GM23338 (cell line): Measurements from ENCODE around the gene NME3. TPM values are rescaled to one million over a fixed set of nuclear protein-coding genes. Genes with fewer than 3 reads are reported as not detected.

Experiments used
- ATAC-seq: fragments of 200-7000 bp; cut with Tn5 transposase; 3 replicates; pipeline ENCODE4 v1.9.1; 2020
- DNase-seq: peaks from one replicate; pipeline ENCODE4 v3.0.0-alpha.2; 2015; ENCODE audit warnings: low spot score
- H2AFZ ChIP-seq: fragments of 200-600 bp; sonication (generic); 2 replicates; pipeline ENCODE4 v1.8.0; 2016; ENCODE audit warnings: antibody characterized with exemption, mild to moderate bottlenecking, moderate library complexity
- H3F3A ChIP-seq: fragments of 200-600 bp; sonication (generic); replicated peaks from 2 replicates; pipeline ENCODE4 v1.8.0; 2017; ENCODE audit warnings: antibody characterized with exemption, mixed run types, low read depth
- H3K27ac ChIP-seq: fragments of 200-600 bp; sonication (generic); 2 replicates; pipeline ENCODE4 v1.6.1; 2016; ENCODE audit warnings: low read depth
- H3K27me3 ChIP-seq: fragments of 200-600 bp; sonication (generic); 2 replicates; pipeline ENCODE4 v1.8.0; 2016; ENCODE audit warnings: mild to moderate bottlenecking, mixed run types, moderate library complexity; ENCODE audit not compliant: insufficient read depth
- H3K36me3 ChIP-seq: fragments of 200-600 bp; sonication (generic); 2 replicates; pipeline ENCODE4 v1.8.0; 2016; ENCODE audit warnings: mild to moderate bottlenecking; ENCODE audit not compliant: insufficient read depth
- H3K4me1 ChIP-seq: fragments of 200-600 bp; sonication (generic); 2 replicates; pipeline ENCODE4 v1.8.0; 2016; ENCODE audit warnings: mild to moderate bottlenecking, moderate library complexity; ENCODE audit not compliant: insufficient read depth
- H3K4me2 ChIP-seq: fragments of 200-600 bp; sonication (generic); 2 replicates; pipeline ENCODE4 v1.7.1; 2017; ENCODE audit warnings: mixed run types
- H3K4me3 ChIP-seq: fragments of 200-600 bp; sonication (generic); 2 replicates; pipeline ENCODE4 v1.6.1; 2016; ENCODE audit warnings: mixed run types
- H3K79me2 ChIP-seq: fragments of 200-600 bp; sonication (generic); replicated peaks from 2 replicates; pipeline ENCODE4 v1.8.0; 2017; ENCODE audit warnings: mild to moderate bottlenecking; ENCODE audit not compliant: insufficient read depth
- H3K9me2 ChIP-seq: fragments of 200-600 bp; sonication (generic); 2 replicates; pipeline ENCODE4 v1.8.0; 2017; ENCODE audit not compliant: insufficient read depth
- H4K20me1 ChIP-seq: fragments of 200-600 bp; sonication (generic); replicated peaks from 2 replicates; pipeline ENCODE4 v1.8.0; 2017; ENCODE audit warnings: mild to moderate bottlenecking; ENCODE audit not compliant: insufficient read depth
- H3K27ac Mint-ChIP-seq: 2 replicates; pipeline ENCODE4 v1.8.0; 2020; ENCODE audit warnings: inconsistent platforms, mild to moderate bottlenecking, moderate library complexity, mixed read lengths
- H3K27me3 Mint-ChIP-seq: 3 replicates; pipeline ENCODE4 v1.8.0; 2022; ENCODE audit warnings: low read depth, mild to moderate bottlenecking, moderate library complexity, mixed read lengths, inconsistent platforms; ENCODE audit not compliant: insufficient read depth, poor library complexity
- H3K36me3 Mint-ChIP-seq: 3 replicates; pipeline ENCODE4 v1.8.0; 2021; ENCODE audit warnings: low read depth, mild to moderate bottlenecking, inconsistent platforms, moderate library complexity, mixed read lengths
- H3K4me1 Mint-ChIP-seq: 3 replicates; pipeline ENCODE4 v1.8.0; 2020; ENCODE audit warnings: mild to moderate bottlenecking, inconsistent platforms, mixed read lengths
- H3K4me3 Mint-ChIP-seq: 3 replicates; pipeline ENCODE4 v1.8.0; 2021; ENCODE audit warnings: moderate library complexity, mild to moderate bottlenecking, inconsistent platforms, mixed read lengths
- H3K9me3 Mint-ChIP-seq: 3 replicates; pipeline ENCODE4 v1.8.0; 2020; ENCODE audit warnings: moderate library complexity, mild to moderate bottlenecking, inconsistent platforms, mixed read lengths
- CREB1 ChIP-seq: fragments of 250-450 bp; sonication (Bioruptor Pico); IDR thresholded peaks from 2 replicates; pipeline ENCODE4 v1.5.0; 2020; ENCODE audit warnings: low read depth, mild to moderate bottlenecking, moderate library complexity
- EZH2 ChIP-seq: fragments of 200-600 bp; sonication (generic); IDR thresholded peaks from one replicate; pipeline ENCODE4 v1.8.0; 2017; ENCODE audit warnings: antibody characterized with exemption, mild to moderate bottlenecking, low read depth; ENCODE audit not compliant: unreplicated experiment
- EZH2phosphoT487 ChIP-seq: fragments of 200-600 bp; sonication (generic); IDR thresholded peaks from one replicate; pipeline ENCODE4 v1.8.1; 2018; ENCODE audit warnings: antibody characterized with exemption; ENCODE audit not compliant: unreplicated experiment
- JUNB ChIP-seq: IDR thresholded peaks from one replicate; pipeline ENCODE4 v1.6.1; 2016; ENCODE audit warnings: antibody characterized with exemption; ENCODE audit not compliant: unreplicated experiment
- NANOG ChIP-seq: IDR thresholded peaks from 2 replicates; pipeline ENCODE4 v1.6.1; 2016; ENCODE audit warnings: antibody characterized with exemption, borderline replicate concordance
- POLR2AphosphoS5 ChIP-seq: IDR thresholded peaks from 2 replicates; pipeline ENCODE4 v1.6.1; 2016; ENCODE audit warnings: antibody characterized with exemption, low read depth
- STAT1 ChIP-seq: IDR thresholded peaks from one replicate; pipeline ENCODE4 v1.6.1; 2016; ENCODE audit warnings: antibody characterized with exemption; ENCODE audit not compliant: unreplicated experiment
- ZNF114 ChIP-seq: fragments of 250-450 bp; sonication (Bioruptor Pico); IDR thresholded peaks from 2 replicates; pipeline ENCODE4 v1.5.0; 2020; ENCODE audit warnings: mild to moderate bottlenecking, moderate library complexity
- ZNF331 ChIP-seq: fragments of 250-450 bp; sonication (Bioruptor Pico); IDR thresholded peaks from 2 replicates; pipeline ENCODE4 v1.5.0; 2020; ENCODE audit warnings: low read depth, mild to moderate bottlenecking, moderate library complexity
- polyA plus RNA-seq: library from polyadenylated mRNA; unstranded; fragments of >200 nt; fragmentation: Nextera tagmentation; extraction: Ambion mirVana; gene quantifications from 2 replicates; pipeline ENCODE4 v1.2.1, GENCODE V29; 2016
- total RNA-seq: library from RNA; depleted of rRNA; stranded (reverse); fragments of >200 nt; shearing (Covaris generic); gene quantifications from 2 replicates; pipeline ENCODE4 v1.2.3, GENCODE V29; 2014
- TF ChIP-seq, protein P1 (sequence below): fragments of 250-450 bp; sonication (Bioruptor Pico); IDR thresholded peaks from 2 replicates; pipeline ENCODE4 v1.5.0; 2020; ENCODE audit warnings: mild to moderate bottlenecking, moderate library complexity
- TF ChIP-seq, protein P2 (sequence below): IDR thresholded peaks from one replicate; pipeline ENCODE4 v1.6.1; 2018; ENCODE audit warnings: antibody characterized with exemption; ENCODE audit not compliant: unreplicated experiment
- TF ChIP-seq, protein P3 (sequence below): IDR thresholded peaks from 2 replicates; pipeline ENCODE4 v1.6.1; 2016; ENCODE audit warnings: antibody characterized with exemption

The NME3 gene
- total and polyA plus RNA-seq, 2 experiments from 2014 or later = 95.3 to 130 TPM

DNA sequence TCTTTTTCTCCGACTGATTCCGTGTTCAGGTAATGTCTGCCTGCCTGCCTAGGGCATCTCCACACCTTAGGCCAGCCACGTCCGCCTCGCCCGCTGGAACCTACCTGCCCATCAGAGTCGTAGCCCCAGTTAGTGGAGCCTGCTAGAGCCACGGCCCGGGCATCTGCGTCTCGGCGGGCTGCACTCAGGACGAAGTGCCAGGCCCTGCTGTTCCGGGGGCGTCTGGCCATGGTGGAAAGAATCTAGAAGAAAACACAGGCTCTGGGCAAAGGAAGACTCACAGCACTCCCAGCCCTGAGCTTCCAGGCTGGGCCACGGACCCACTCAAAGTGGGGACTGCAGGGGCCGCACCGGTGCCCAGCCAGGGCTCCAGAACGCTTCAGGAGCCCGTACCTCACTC, 9.9 kb upstream of the NME3 start:
- Histone ChIP-seq H3K27ac (no peak overlapping the region), H3K27me3 (no peaks in the 10 kb centered on the region)

DNA sequence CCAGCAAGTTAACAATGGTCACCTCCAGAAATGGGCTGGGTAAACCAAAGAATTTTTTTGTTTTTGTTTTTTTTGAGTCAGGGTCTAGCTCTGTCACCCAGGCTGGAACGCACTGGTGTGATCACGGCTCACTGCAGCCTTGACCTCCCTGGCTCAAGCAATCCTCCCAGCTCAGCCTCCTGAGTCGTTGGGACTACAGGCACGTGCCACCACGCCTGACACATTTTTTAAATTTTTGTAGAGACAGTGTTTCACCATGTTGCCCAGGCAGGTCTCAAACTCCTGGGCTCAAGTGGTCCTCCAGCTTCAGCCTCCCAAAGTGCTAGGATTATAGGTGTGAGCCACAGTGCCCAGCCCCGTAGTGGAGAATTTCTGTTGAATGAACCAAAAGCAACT, 9.3 kb upstream of the NME3 start:
- H3K36me3 Mint-ChIP-seq = peaks cover 16% of the 10 kb centered on the region; the same call in 2 of the 3 replicates
- H3K4me3 Mint-ChIP-seq = peak overlapping the region; percentile 86
- H2AFZ ChIP-seq = no peak overlapping the region
- peaks cover 35% of the 10 kb centered on the region for H3K27me3 Mint-ChIP-seq
- H3K27ac Mint-ChIP-seq = no peak overlapping the region
- peaks cover 5% of the 10 kb centered on the region for H3K4me1 Mint-ChIP-seq
- ATAC-seq (no peak), DNase-seq (no peak)
- no peaks in the 10 kb centered on the region for H3K9me2 ChIP-seq
- H3K4me3 ChIP-seq = no peak overlapping the region
- H3K4me2 ChIP-seq = no peak overlapping the region
- peaks cover 7% of the 10 kb centered on the region; the same call in 1 of the 3 replicates for H3K9me3 Mint-ChIP-seq
- H3F3A ChIP-seq = 0 out of 2 replicates have a peak, but pooled peaks cover 3% of the 10 kb centered on the region
- H3K4me1 ChIP-seq = peaks cover 4% of the 10 kb centered on the region; the same call in 1 of the 2 replicates
- H3K27me3 ChIP-seq = no peaks in the 10 kb centered on the region
- H4K20me1 ChIP-seq = peaks cover 26% of the 10 kb centered on the region
- no peaks in the 10 kb centered on the region for H3K36me3 ChIP-seq
- H3K27ac ChIP-seq = no peak overlapping the region
- H3K79me2 ChIP-seq = peaks cover 26% of the 10 kb centered on the region
- TF ChIP-seq EZH2phosphoT487 (no peak), ZNF114 (no peak), ZNF331 (CRISPR knock-in tag) (no peak)
- TF ChIP-seq, protein P1, sequence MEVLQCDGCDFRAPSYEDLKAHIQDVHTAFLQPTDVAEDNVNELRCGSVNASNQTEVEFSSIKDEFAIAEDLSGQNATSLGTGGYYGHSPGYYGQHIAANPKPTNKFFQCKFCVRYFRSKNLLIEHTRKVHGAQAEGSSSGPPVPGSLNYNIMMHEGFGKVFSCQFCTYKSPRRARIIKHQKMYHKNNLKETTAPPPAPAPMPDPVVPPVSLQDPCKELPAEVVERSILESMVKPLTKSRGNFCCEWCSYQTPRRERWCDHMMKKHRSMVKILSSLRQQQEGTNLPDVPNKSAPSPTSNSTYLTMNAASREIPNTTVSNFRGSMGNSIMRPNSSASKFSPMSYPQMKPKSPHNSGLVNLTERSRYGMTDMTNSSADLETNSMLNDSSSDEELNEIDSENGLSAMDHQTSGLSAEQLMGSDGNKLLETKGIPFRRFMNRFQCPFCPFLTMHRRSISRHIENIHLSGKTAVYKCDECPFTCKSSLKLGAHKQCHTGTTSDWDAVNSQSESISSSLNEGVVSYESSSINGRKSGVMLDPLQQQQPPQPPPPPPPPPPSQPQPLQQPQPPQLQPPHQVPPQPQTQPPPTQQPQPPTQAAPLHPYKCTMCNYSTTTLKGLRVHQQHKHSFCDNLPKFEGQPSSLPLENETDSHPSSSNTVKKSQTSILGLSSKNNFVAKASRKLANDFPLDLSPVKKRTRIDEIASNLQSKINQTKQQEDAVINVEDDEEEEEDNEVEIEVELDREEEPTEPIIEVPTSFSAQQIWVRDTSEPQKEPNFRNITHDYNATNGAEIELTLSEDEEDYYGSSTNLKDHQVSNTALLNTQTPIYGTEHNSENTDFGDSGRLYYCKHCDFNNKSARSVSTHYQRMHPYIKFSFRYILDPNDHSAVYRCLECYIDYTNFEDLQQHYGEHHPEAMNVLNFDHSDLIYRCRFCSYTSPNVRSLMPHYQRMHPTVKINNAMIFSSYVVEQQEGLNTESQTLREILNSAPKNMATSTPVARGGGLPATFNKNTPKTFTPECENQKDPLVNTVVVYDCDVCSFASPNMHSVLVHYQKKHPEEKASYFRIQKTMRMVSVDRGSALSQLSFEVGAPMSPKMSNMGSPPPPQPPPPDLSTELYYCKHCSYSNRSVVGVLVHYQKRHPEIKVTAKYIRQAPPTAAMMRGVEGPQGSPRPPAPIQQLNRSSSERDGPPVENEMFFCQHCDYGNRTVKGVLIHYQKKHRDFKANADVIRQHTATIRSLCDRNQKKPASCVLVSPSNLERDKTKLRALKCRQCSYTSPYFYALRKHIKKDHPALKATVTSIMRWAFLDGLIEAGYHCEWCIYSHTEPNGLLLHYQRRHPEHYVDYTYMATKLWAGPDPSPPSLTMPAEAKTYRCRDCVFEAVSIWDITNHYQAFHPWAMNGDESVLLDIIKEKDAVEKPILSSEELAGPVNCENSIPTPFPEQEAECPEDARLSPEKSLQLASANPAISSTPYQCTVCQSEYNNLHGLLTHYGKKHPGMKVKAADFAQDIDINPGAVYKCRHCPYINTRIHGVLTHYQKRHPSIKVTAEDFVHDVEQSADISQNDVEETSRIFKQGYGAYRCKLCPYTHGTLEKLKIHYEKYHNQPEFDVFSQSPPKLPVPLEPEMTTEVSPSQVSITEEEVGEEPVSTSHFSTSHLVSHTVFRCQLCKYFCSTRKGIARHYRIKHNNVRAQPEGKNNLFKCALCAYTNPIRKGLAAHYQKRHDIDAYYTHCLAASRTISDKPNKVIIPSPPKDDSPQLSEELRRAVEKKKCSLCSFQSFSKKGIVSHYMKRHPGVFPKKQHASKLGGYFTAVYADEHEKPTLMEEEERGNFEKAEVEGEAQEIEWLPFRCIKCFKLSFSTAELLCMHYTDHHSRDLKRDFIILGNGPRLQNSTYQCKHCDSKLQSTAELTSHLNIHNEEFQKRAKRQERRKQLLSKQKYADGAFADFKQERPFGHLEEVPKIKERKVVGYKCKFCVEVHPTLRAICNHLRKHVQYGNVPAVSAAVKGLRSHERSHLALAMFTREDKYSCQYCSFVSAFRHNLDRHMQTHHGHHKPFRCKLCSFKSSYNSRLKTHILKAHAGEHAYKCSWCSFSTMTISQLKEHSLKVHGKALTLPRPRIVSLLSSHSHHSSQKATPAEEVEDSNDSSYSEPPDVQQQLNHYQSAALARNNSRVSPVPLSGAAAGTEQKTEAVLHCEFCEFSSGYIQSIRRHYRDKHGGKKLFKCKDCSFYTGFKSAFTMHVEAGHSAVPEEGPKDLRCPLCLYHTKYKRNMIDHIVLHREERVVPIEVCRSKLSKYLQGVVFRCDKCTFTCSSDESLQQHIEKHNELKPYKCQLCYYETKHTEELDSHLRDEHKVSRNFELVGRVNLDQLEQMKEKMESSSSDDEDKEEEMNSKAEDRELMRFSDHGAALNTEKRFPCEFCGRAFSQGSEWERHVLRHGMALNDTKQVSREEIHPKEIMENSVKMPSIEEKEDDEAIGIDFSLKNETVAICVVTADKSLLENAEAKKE (CRISPR knock-in tag) = no peak

More for the DNA sequence above, 9.9 kb upstream of the NME3 start:
- ATAC-seq = no peak
- Mint-ChIP-seq H3K27me3 (peaks cover 37% of the 10 kb centered on the region), H3K36me3 (peaks cover 16% of the 10 kb centered on the region; the same call in 2 of the 3 replicates), H3K4me3 (peak overlapping the region; percentile 86), H3K27ac (peak overlapping the region; percentile 92; the same call in 1 of the 2 replicates), H3K4me1 (peaks cover 5% of the 10 kb centered on the region), H3K9me3 (peaks cover 7% of the 10 kb centered on the region; the same call in 1 of the 3 replicates)
- Histone ChIP-seq H3K4me1 (peaks cover 4% of the 10 kb centered on the region; the same call in 1 of the 2 replicates), H2AFZ (no peak overlapping the region), H3K4me2 (peak overlapping the region; percentile 95), H4K20me1 (peaks cover 27% of the 10 kb centered on the region), H3K9me2 (no peaks in the 10 kb centered on the region), H3K36me3 (no peaks in the 10 kb centered on the region), H3K4me3 (peak overlapping the region; percentile 98), H3K79me2 (peaks cover 32% of the 10 kb centered on the region), H3F3A (0 out of 2 replicates have a peak, but pooled peaks cover 3% of the 10 kb centered on the region)
- TF ChIP-seq JUNB = no peak
- no peak for TF ChIP-seq CREB1 (CRISPR knock-in tag)
- TF ChIP-seq EZH2 = no peak
- TF ChIP-seq, protein P2, sequence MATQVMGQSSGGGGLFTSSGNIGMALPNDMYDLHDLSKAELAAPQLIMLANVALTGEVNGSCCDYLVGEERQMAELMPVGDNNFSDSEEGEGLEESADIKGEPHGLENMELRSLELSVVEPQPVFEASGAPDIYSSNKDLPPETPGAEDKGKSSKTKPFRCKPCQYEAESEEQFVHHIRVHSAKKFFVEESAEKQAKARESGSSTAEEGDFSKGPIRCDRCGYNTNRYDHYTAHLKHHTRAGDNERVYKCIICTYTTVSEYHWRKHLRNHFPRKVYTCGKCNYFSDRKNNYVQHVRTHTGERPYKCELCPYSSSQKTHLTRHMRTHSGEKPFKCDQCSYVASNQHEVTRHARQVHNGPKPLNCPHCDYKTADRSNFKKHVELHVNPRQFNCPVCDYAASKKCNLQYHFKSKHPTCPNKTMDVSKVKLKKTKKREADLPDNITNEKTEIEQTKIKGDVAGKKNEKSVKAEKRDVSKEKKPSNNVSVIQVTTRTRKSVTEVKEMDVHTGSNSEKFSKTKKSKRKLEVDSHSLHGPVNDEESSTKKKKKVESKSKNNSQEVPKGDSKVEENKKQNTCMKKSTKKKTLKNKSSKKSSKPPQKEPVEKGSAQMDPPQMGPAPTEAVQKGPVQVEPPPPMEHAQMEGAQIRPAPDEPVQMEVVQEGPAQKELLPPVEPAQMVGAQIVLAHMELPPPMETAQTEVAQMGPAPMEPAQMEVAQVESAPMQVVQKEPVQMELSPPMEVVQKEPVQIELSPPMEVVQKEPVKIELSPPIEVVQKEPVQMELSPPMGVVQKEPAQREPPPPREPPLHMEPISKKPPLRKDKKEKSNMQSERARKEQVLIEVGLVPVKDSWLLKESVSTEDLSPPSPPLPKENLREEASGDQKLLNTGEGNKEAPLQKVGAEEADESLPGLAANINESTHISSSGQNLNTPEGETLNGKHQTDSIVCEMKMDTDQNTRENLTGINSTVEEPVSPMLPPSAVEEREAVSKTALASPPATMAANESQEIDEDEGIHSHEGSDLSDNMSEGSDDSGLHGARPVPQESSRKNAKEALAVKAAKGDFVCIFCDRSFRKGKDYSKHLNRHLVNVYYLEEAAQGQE = no peak
- TF ChIP-seq NANOG = no peak
- peak; percentile 1; the same call in 1 of the 2 replicates for TF ChIP-seq POLR2AphosphoS5
- TF ChIP-seq ZNF114 = no peak
- TF ChIP-seq, protein P3, sequence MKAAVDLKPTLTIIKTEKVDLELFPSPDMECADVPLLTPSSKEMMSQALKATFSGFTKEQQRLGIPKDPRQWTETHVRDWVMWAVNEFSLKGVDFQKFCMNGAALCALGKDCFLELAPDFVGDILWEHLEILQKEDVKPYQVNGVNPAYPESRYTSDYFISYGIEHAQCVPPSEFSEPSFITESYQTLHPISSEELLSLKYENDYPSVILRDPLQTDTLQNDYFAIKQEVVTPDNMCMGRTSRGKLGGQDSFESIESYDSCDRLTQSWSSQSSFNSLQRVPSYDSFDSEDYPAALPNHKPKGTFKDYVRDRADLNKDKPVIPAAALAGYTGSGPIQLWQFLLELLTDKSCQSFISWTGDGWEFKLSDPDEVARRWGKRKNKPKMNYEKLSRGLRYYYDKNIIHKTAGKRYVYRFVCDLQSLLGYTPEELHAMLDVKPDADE = no peak
- TF ChIP-seq STAT1 = no peak
- no peak for DNase-seq
